PC-9 (cell line): ENCODE measurements around the gene ERAS. TPM values are rescaled to one million over a fixed set of nuclear protein-coding genes. Genes with fewer than 3 reads are reported as not detected.

Experiments used
- BruUV-seq: library from RNA; stranded (reverse); fragments of 400-500 nt; replicated peaks from 2 replicates; lab custom pipeline; 2021; lab: Mats Ljungman, UMichigan
- CTCF ChIA-PET: fragments of 300-600 bp; sonication (Branson Sonifier 250); formaldehyde crosslinking; loops from one replicate; lab custom pipeline; 2022; ENCODE audit warnings: antibody characterized with exemption; lab: Charles Lee
- POLR2A ChIA-PET: fragments of 300-600 bp; sonication (Branson Sonifier 250); formaldehyde crosslinking; loops from one replicate; lab custom pipeline; 2022; ENCODE audit warnings: antibody characterized with exemption; ENCODE audit not compliant: unreplicated experiment; lab: Charles Lee
- DNase-seq, 2 experiments: peaks; one replicate each; pipeline versions ENCODE4 v3.0.0 to v3.0.0-alpha.2; 2015 to 2022; ENCODE audit warnings: mixed read lengths in 1 of 2
- H2AFZ ChIP-seq: fragments of 200-600 bp; sonication (generic); 2 replicates; pipeline ENCODE4 v1.8.1; 2017; ENCODE audit warnings: antibody characterized with exemption
- H3F3A ChIP-seq: fragments of 200-600 bp; sonication (generic); 2 replicates; pipeline ENCODE4 v1.8.1; 2017; ENCODE audit warnings: antibody characterized with exemption, mild to moderate bottlenecking, low read depth; ENCODE audit not compliant: insufficient read depth
- H3K27ac ChIP-seq: fragments of 200-600 bp; sonication (generic); 2 replicates; pipeline ENCODE4 v1.6.1; 2016; ENCODE audit warnings: mixed run types
- H3K27me3 ChIP-seq: fragments of 200-600 bp; sonication (generic); 2 replicates; pipeline ENCODE4 v1.6.1; 2016; ENCODE audit warnings: low read depth, mixed run types; ENCODE audit not compliant: insufficient read depth
- H3K36me3 ChIP-seq: fragments of 200-600 bp; sonication (generic); 2 replicates; pipeline ENCODE4 v1.6.1; 2016; ENCODE audit warnings: low read depth, mixed run types
- H3K4me1 ChIP-seq: fragments of 200-600 bp; sonication (generic); replicated peaks from 2 replicates; pipeline ENCODE4 v1.6.1; 2016; ENCODE audit warnings: mixed run types; ENCODE audit not compliant: insufficient read depth
- H3K4me2 ChIP-seq: fragments of 200-600 bp; sonication (generic); 2 replicates; pipeline ENCODE4 v1.6.1; 2017; ENCODE audit warnings: mixed run types
- H3K4me3 ChIP-seq: fragments of 200-600 bp; sonication (generic); 2 replicates; pipeline ENCODE4 v1.6.1; 2016; ENCODE audit warnings: mixed run types
- H3K79me2 ChIP-seq: fragments of 200-600 bp; sonication (generic); 2 replicates; pipeline ENCODE4 v1.6.1; 2017; ENCODE audit warnings: low read depth, mixed run types
- H3K9me2 ChIP-seq: fragments of 200-600 bp; sonication (generic); 2 replicates; pipeline ENCODE4 v1.8.1; 2017; ENCODE audit warnings: mild to moderate bottlenecking; ENCODE audit not compliant: insufficient read depth
- H3K9me3 ChIP-seq: fragments of 200-600 bp; sonication (generic); 2 replicates; pipeline ENCODE4 v1.8.1; 2016; ENCODE audit warnings: low read depth; ENCODE audit not compliant: insufficient read depth
- H4K20me1 ChIP-seq: fragments of 200-600 bp; sonication (generic); 2 replicates; pipeline ENCODE4 v1.8.1; 2017; ENCODE audit not compliant: insufficient read depth
- CTCF ChIP-seq: fragments of 200-600 bp; sonication (generic); conservative IDR thresholded peaks from 2 replicates; pipeline ENCODE4 v1.6.1; 2017; ENCODE audit warnings: mixed run types, antibody characterized with exemption, mild to moderate bottlenecking, moderate library complexity
- EZH2 ChIP-seq: fragments of 200-600 bp; sonication (generic); IDR thresholded peaks from 2 replicates; pipeline ENCODE4 v1.8.0; 2017; ENCODE audit warnings: antibody characterized with exemption, low read depth
- intact Hi-C: fragments of 100-400 bp; cut with micrococcal nuclease; formaldehyde crosslinking; loops from one replicate; pipeline ENCODE4 v1.10.0; 2022; ENCODE audit not compliant: unreplicated experiment
- total RNA-seq: library from RNA; stranded (reverse); gene quantifications from 2 replicates; pipeline ENCODE4 v1.2.3, GENCODE V29; 2021

ERAS gene
- total RNA-seq, 1 experiment from 2014 or later: not detected

DNA sequence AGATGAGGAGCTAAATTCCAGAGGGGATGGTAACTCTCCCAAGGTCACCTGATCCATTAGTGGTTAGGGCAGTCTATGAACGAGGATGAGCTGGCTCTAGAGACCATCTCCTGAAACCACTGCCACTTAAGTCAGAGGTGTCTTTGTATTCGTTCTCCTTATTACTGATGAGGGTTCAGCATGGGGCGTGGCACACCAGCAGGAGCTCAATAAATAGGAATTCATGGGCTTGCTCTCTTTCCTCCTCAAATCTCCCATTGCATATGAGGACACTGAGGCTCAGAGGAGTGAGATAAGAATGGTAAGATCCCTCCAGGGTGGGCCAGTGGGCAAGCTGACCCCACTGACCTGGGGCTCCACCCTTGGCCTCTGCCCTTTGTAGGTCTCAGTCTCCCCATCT, 41.6 kb upstream of the ERAS start:
- no peak overlapping the region for H3K4me3 ChIP-seq
- H2AFZ ChIP-seq: no peak overlapping the region
- H4K20me1 ChIP-seq: no peaks in the 10 kb centered on the region
- no peaks in the 10 kb centered on the region for H3K27me3 ChIP-seq
- no TSS peak for BruUV-seq
- no peaks in the 10 kb centered on the region for H3K79me2 ChIP-seq
- DNase-seq: no peak
- intact Hi-C loops: no loop called here
- CTCF ChIA-PET: no interaction called here
- H3K4me1 ChIP-seq: no peaks in the 10 kb centered on the region
- H3K9me3 ChIP-seq: no peaks in the 10 kb centered on the region
- H3K36me3 ChIP-seq: no peaks in the 10 kb centered on the region
- TF ChIP-seq EZH2 (no peak), CTCF (no peak)
- H3F3A ChIP-seq: no peaks in the 10 kb centered on the region
- POLR2A ChIA-PET: no interaction called here
- H3K27ac ChIP-seq: no peak overlapping the region
- H3K4me2 ChIP-seq: no peak overlapping the region
- H3K9me2 ChIP-seq: no peaks in the 10 kb centered on the region

- no peak for TF ChIP-seq CTCF
- TF ChIP-seq EZH2: no peak
These were observed 41.1 kb upstream of the ERAS start for GRCh38 chrX:48785186-48785539.

GRCh38 chrX:48785540-48786214, 40.6 kb upstream of the ERAS start:
- Histone ChIP-seq H3K9me2 (no peaks in the 10 kb centered on the region), H3K4me2 (no peak overlapping the region), H3K4me3 (no peak overlapping the region), H3K27ac (no peak overlapping the region), H3K27me3 (no peaks in the 10 kb centered on the region), H3K4me1 (no peaks in the 10 kb centered on the region), H2AFZ (no peak overlapping the region), H3F3A (no peaks in the 10 kb centered on the region), H3K9me3 (no peaks in the 10 kb centered on the region), H4K20me1 (no peaks in the 10 kb centered on the region), H3K79me2 (no peaks in the 10 kb centered on the region), H3K36me3 (no peaks in the 10 kb centered on the region)
- DNase-seq: no peak
- POLR2A ChIA-PET: no interaction called here
- CTCF ChIA-PET: no interaction called here
- TF ChIP-seq CTCF: no peak
- TF ChIP-seq EZH2: no peak
- intact Hi-C loops: no loop called here
- no TSS peak for BruUV-seq

More at GRCh38 chrX:48785186-48785539, 41.1 kb upstream of the ERAS start:
- H3K9me3 ChIP-seq: no peaks in the 10 kb centered on the region
- H3K79me2 ChIP-seq: no peaks in the 10 kb centered on the region
- H3K4me2 ChIP-seq: no peak overlapping the region
- DNase-seq: peak in 1 of 2 experiments; percentile 24
- H3F3A ChIP-seq: no peaks in the 10 kb centered on the region
- H3K4me3 ChIP-seq: no peak overlapping the region
- POLR2A ChIA-PET: no interaction called here
- no peaks in the 10 kb centered on the region for H3K4me1 ChIP-seq
- no peaks in the 10 kb centered on the region for H3K9me2 ChIP-seq
- H3K36me3 ChIP-seq: no peaks in the 10 kb centered on the region
- no TSS peak for BruUV-seq
- no peaks in the 10 kb centered on the region for H3K27me3 ChIP-seq
- H4K20me1 ChIP-seq: no peaks in the 10 kb centered on the region
- no peak overlapping the region for H2AFZ ChIP-seq
- CTCF ChIA-PET: no interaction called here
- intact Hi-C loops: no loop called here
- H3K27ac ChIP-seq: no peak overlapping the region
